Keratinocyte (primary cell): ENCODE data around the gene TMEM169. TPM values are rescaled to one million over a fixed set of nuclear protein-coding genes. Genes with fewer than 3 reads are reported as not detected.

Source experiments
- DNase-seq: peaks from one replicate; pipeline ENCODE4 v3.0.0-alpha.2; 2011; ENCODE audit warnings: low read depth, missing footprints, low spot score
- FAIRE-seq: peaks from 2 replicates; lab custom pipeline; 2011; peaks lifted over from hg19 to GRCh38; lab: Jason Lieb, UNC
- H2AFZ ChIP-seq: 2 replicates; pipeline ENCODE4 v1.6.0; 2012; ENCODE audit warnings: low read length, control low read depth, inconsistent platforms; ENCODE audit not compliant: control insufficient read depth
- H3K27ac ChIP-seq: 2 replicates; pipeline ENCODE4 v1.5.1; 2011; ENCODE audit warnings: low read length; ENCODE audit not compliant: control insufficient read depth, insufficient read depth
- H3K27me3 ChIP-seq: 3 replicates; pipeline ENCODE4 v1.6.0; 2011; ENCODE audit warnings: low read length; ENCODE audit not compliant: control insufficient read depth, insufficient read depth; ENCODE audit errors: extremely low read depth
- H3K36me3 ChIP-seq, 2 experiments: 2 replicates in 1 of 2; 3 replicates in 1 of 2; pipeline ENCODE4 v1.5.1; 2011; ENCODE audit warnings: low read length in 2 of 2, mild to moderate bottlenecking in 1 of 2; ENCODE audit not compliant: control insufficient read depth in 2 of 2, insufficient read depth in 2 of 2; ENCODE audit errors: extremely low read depth in 1 of 2
- H3K4me1 ChIP-seq: 3 replicates; pipeline ENCODE4 v1.5.1; 2011; ENCODE audit warnings: low read length; ENCODE audit not compliant: control insufficient read depth, insufficient read depth; ENCODE audit errors: extremely low read depth
- H3K4me2 ChIP-seq: 3 replicates; pipeline ENCODE4 v1.6.0; 2011; ENCODE audit warnings: low read depth, low read length; ENCODE audit not compliant: control insufficient read depth, insufficient read depth; ENCODE audit errors: extremely low read depth
- H3K4me3 ChIP-seq, 3 experiments: fragments of 200-600 bp in 1 of 3; sonication (generic) in 1 of 3; 2 replicates in 2 of 3; 3 replicates in 1 of 3; pipeline ENCODE4 v1.5.1; 2011 to 2016; ENCODE audit warnings: low read length in 3 of 3, mild to moderate bottlenecking in 3 of 3, control low read depth in 2 of 3, inconsistent platforms in 1 of 3, low read depth in 1 of 3, mixed read lengths in 1 of 3, mixed run types in 1 of 3, moderate library complexity in 1 of 3; ENCODE audit not compliant: control insufficient read depth in 2 of 3, insufficient read depth in 2 of 3; ENCODE audit errors: extremely low read depth in 1 of 3
- H3K79me2 ChIP-seq: 2 replicates; pipeline ENCODE4 v1.6.0; 2012; ENCODE audit warnings: low read length; ENCODE audit not compliant: control insufficient read depth, insufficient read depth
- H3K9ac ChIP-seq: 3 replicates; pipeline ENCODE4 v1.6.0; 2011; ENCODE audit warnings: low read length; ENCODE audit not compliant: control insufficient read depth, insufficient read depth; ENCODE audit errors: extremely low read depth
- H3K9me1 ChIP-seq: 3 replicates; pipeline ENCODE4 v1.6.0; 2011; ENCODE audit warnings: low read length; ENCODE audit not compliant: control insufficient read depth, insufficient read depth; ENCODE audit errors: extremely low read depth
- H3K9me3 ChIP-seq: 2 replicates; pipeline ENCODE4 v1.5.1; 2012; ENCODE audit warnings: low read depth, low read length; ENCODE audit not compliant: control insufficient read depth
- H4K20me1 ChIP-seq: 3 replicates; pipeline ENCODE4 v1.6.0; 2011; ENCODE audit warnings: low read length; ENCODE audit not compliant: control insufficient read depth, insufficient read depth; ENCODE audit errors: extremely low read depth
- EZH2 ChIP-seq: IDR thresholded peaks from one replicate; pipeline ENCODE4 v1.6.1; 2012; ENCODE audit warnings: inconsistent platforms, mild to moderate bottlenecking, low read length, moderate library complexity
- dilution Hi-C: fragments of 300-500 bp; cut with MboI; formaldehyde crosslinking; loops from one replicate; pipeline ENCODE4 v1.7.0; 2020; ENCODE audit warnings: low sequenced_read_pairs; ENCODE audit not compliant: extremely low pct_ligation_motif_present
- polyA plus RNA-seq, 5 experiments: library from polyadenylated mRNA; depleted of rRNA in 3 of 5; stranded (reverse) in 3 of 5; stranded (forward) in 1 of 5; unstranded in 1 of 5; fragments of >200 nt; gene quantifications; 1 replicate in 1 of 5; 2 replicates in 3 of 5; 3 replicates in 1 of 5; pipeline versions ENCODE4 v1.2.1 to v1.2.3, GENCODE V29; 2011 to 2012; ENCODE audit warnings: missing spikeins in 2 of 5, low read depth in 1 of 5, low replicate concordance in 1 of 5
- TF ChIP-seq, protein P1 (sequence below), 3 experiments: IDR thresholded peaks in 1 of 3; conservative IDR thresholded peaks in 1 of 3; optimal IDR thresholded peaks in 1 of 3; 2 replicates in 2 of 3; 3 replicates in 1 of 3; pipeline versions ENCODE3 to v1.5.1; 2011; ENCODE audit warnings: low read length in 3 of 3, mild to moderate bottlenecking in 3 of 3, moderate library complexity in 2 of 3, control low read depth in 1 of 3, inconsistent platforms in 1 of 3; ENCODE audit not compliant: insufficient read depth in 2 of 3; ENCODE audit errors: extremely low read depth in 1 of 3

TMEM169 gene
- polyA plus RNA-seq, 1 donor (not counting 4 experiments of a cell fraction or from before 2014, with no cell fraction given): not detected

DNA sequence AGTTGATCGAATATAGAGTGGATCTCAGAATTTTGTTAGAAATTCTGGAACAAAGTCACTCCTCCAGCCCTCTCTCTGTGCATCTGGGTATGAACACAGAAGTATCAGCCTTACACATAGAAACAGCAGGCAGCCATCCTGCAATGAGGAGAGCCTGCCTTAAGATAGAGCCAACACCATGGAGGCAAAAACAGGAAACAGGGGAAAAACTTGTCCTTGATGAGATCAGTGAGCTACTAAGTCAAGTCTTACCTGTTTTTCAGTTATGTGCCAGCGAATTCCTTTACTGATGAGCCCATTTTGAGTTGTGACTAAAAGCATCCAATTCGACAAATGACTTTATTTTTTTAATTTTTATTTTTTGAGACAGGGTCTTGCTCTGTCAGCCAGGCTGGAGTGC, 41.8 kb upstream of the TMEM169 start:
- no peak overlapping the region for H3K4me3 ChIP-seq
- H3K36me3 ChIP-seq: no peaks in the 10 kb centered on the region
- FAIRE-seq (no peak), DNase-seq (no peak)
- H3K4me1 ChIP-seq: no peaks in the 10 kb centered on the region
- H3K79me2 ChIP-seq: no peaks in the 10 kb centered on the region
- no peaks in the 10 kb centered on the region for H3K9me3 ChIP-seq
- no peak overlapping the region for H3K9ac ChIP-seq
- H3K27me3 ChIP-seq: no peaks in the 10 kb centered on the region
- TF ChIP-seq, protein P1, sequence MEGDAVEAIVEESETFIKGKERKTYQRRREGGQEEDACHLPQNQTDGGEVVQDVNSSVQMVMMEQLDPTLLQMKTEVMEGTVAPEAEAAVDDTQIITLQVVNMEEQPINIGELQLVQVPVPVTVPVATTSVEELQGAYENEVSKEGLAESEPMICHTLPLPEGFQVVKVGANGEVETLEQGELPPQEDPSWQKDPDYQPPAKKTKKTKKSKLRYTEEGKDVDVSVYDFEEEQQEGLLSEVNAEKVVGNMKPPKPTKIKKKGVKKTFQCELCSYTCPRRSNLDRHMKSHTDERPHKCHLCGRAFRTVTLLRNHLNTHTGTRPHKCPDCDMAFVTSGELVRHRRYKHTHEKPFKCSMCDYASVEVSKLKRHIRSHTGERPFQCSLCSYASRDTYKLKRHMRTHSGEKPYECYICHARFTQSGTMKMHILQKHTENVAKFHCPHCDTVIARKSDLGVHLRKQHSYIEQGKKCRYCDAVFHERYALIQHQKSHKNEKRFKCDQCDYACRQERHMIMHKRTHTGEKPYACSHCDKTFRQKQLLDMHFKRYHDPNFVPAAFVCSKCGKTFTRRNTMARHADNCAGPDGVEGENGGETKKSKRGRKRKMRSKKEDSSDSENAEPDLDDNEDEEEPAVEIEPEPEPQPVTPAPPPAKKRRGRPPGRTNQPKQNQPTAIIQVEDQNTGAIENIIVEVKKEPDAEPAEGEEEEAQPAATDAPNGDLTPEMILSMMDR (optimal IDR thresholded peaks at IDR 0.05 in 1 of 3, IDR thresholded peaks at IDR 0.05 in 1 of 3, conservative IDR thresholded peaks at IDR 0.05 in 1 of 3; ENCODE audit: extremely low read depth in 1 of 3, insufficient read depth in 2 of 3, low read length in 3 of 3): no peak
- TF ChIP-seq EZH2: no peak
- H3K9me1 ChIP-seq: no peaks in the 10 kb centered on the region
- H3K27ac ChIP-seq: no peak overlapping the region
- H2AFZ ChIP-seq: no peak overlapping the region
- dilution Hi-C loops: no loop called here
- no peaks in the 10 kb centered on the region for H4K20me1 ChIP-seq
- H3K4me2 ChIP-seq: no peak overlapping the region

DNA sequence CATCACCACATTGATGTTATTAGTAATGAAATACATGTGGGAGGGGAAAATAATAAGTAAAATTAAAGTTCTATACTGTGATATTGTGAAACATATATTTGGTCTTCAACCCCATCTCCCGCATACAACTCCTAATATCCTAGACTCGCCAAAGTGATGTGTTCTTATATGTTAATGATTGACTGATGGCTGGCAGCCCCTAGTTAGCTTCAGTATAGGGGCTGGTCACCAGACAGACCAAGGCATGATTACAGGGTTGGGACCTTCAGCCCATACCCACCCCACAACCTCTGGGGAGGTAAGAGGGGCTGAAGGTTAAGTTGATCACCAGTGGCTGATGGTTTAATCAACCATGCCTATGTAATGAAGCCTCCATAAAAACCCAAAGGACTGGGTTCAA, 40.3 kb upstream of the TMEM169 start:
- no peak for DNase-seq
- FAIRE-seq: no peak
- H3K79me2 ChIP-seq: no peaks in the 10 kb centered on the region
- H3K36me3 ChIP-seq: no peaks in the 10 kb centered on the region
- dilution Hi-C loops: no loop called here
- TF ChIP-seq, protein P1 (optimal IDR thresholded peaks at IDR 0.05 in 1 of 3, IDR thresholded peaks at IDR 0.05 in 1 of 3, conservative IDR thresholded peaks at IDR 0.05 in 1 of 3; ENCODE audit: extremely low read depth in 1 of 3, insufficient read depth in 2 of 3, low read length in 3 of 3): no peak
- TF ChIP-seq EZH2: no peak
- H3K9ac ChIP-seq: no peak overlapping the region
- H3K9me1 ChIP-seq: no peaks in the 10 kb centered on the region
- H2AFZ ChIP-seq: no peak overlapping the region
- H3K4me1 ChIP-seq: no peaks in the 10 kb centered on the region
- H3K9me3 ChIP-seq: no peaks in the 10 kb centered on the region
- H3K27me3 ChIP-seq: no peaks in the 10 kb centered on the region
- no peak overlapping the region for H3K4me3 ChIP-seq
- no peaks in the 10 kb centered on the region for H4K20me1 ChIP-seq
- H3K4me2 ChIP-seq: no peak overlapping the region
- H3K27ac ChIP-seq: no peak overlapping the region
